SK-N-SH treated with all-trans-retinoic acid at 6 μM for 48 hours (cell line): ENCODE data around the gene ZSCAN2.

Source experiments
- ATAC-seq: fragments of 200-7000 bp; cut with Tn5 transposase; 3 replicates; pipeline ENCODE4 v1.9.1; 2020; ENCODE audit warnings: mild to moderate bottlenecking, moderate library complexity
- ARNTL ChIP-seq: fragments of 450-650 bp; formaldehyde crosslinking; IDR thresholded peaks from 2 replicates; pipeline ENCODE4 v1.5.0; 2020; ENCODE audit warnings: low read depth, mild to moderate bottlenecking, moderate library complexity, borderline replicate concordance
- BACH2 ChIP-seq: fragments of 250-450 bp; sonication (Bioruptor Pico); IDR thresholded peaks from 2 replicates; pipeline ENCODE4 v1.9.0; 2021; ENCODE audit warnings: mild to moderate bottlenecking, borderline replicate concordance
- CSDC2 ChIP-seq: fragments of 250-450 bp; sonication (Bioruptor Pico); IDR thresholded peaks from 2 replicates; pipeline ENCODE4 v1.5.0; 2020; ENCODE audit warnings: mild to moderate bottlenecking, moderate library complexity
- ESRRG ChIP-seq: fragments of 250-450 bp; sonication (Bioruptor Pico); IDR thresholded peaks from 2 replicates; pipeline ENCODE4 v1.6.1; 2021; ENCODE audit warnings: mild to moderate bottlenecking
- ISL1 ChIP-seq: fragments of 250-450 bp; sonication (Bioruptor Pico); IDR thresholded peaks from 2 replicates; pipeline ENCODE4 v2.1.2; 2022; ENCODE audit warnings: mild to moderate bottlenecking, moderate library complexity
- OSR1 ChIP-seq: fragments of 250-450 bp; sonication (Bioruptor Pico); IDR thresholded peaks from 2 replicates; pipeline ENCODE4 v1.8.0; 2022; ENCODE audit warnings: moderate library complexity, mild to moderate bottlenecking, inconsistent platforms
- PPARA ChIP-seq: fragments of 250-450 bp; sonication (Bioruptor Pico); IDR thresholded peaks from 2 replicates; pipeline ENCODE4 v1.5.0; 2020; ENCODE audit warnings: mild to moderate bottlenecking, borderline replicate concordance
- SNAI2 ChIP-seq: fragments of 250-450 bp; sonication (Bioruptor Pico); IDR thresholded peaks from 2 replicates; pipeline ENCODE4 v1.5.0; 2020; ENCODE audit warnings: mild to moderate bottlenecking, moderate library complexity
- TCF4 ChIP-seq: fragments of 250-450 bp; sonication (Bioruptor Pico); IDR thresholded peaks from 2 replicates; pipeline ENCODE4 v1.8.0; 2021; ENCODE audit warnings: mild to moderate bottlenecking, moderate library complexity, borderline replicate concordance
- ZC3H10 ChIP-seq: fragments of 250-450 bp; sonication (Bioruptor Pico); IDR thresholded peaks from 2 replicates; pipeline ENCODE4 v1.5.1; 2021; ENCODE audit warnings: mild to moderate bottlenecking, moderate library complexity
- ZFP30 ChIP-seq: fragments of 450-650 bp; formaldehyde crosslinking; IDR thresholded peaks from 2 replicates; pipeline ENCODE4 v1.5.0; 2022; ENCODE audit warnings: mild to moderate bottlenecking, moderate library complexity
- ZNF565 ChIP-seq: fragments of 450-650 bp; formaldehyde crosslinking; conservative IDR thresholded peaks from 2 replicates; pipeline ENCODE4 v1.5.0; 2020; ENCODE audit warnings: low read depth, mild to moderate bottlenecking, moderate library complexity
- ZNF70 ChIP-seq: fragments of 450-650 bp; formaldehyde crosslinking; IDR thresholded peaks from 2 replicates; pipeline ENCODE4 v1.5.0; 2020; ENCODE audit warnings: mild to moderate bottlenecking, moderate library complexity
- TF ChIP-seq, protein P1 (sequence below): fragments of 250-450 bp; sonication (Bioruptor Pico); IDR thresholded peaks from 2 replicates; pipeline ENCODE4 v1.8.0; 2021; ENCODE audit warnings: low read depth, mild to moderate bottlenecking, moderate library complexity, borderline replicate concordance
- TF ChIP-seq, protein P2 (sequence below): fragments of 250-450 bp; sonication (Bioruptor Pico); IDR thresholded peaks from 2 replicates; pipeline ENCODE4 v1.5.1; 2021; ENCODE audit warnings: mild to moderate bottlenecking, moderate library complexity
- TF ChIP-seq, protein P3 (sequence below): fragments of 250-450 bp; sonication (Bioruptor Pico); IDR thresholded peaks from 2 replicates; pipeline ENCODE4 v1.5.1; 2020; ENCODE audit warnings: low read depth, mild to moderate bottlenecking, moderate library complexity
- TF ChIP-seq, protein P4 (sequence below): fragments of 250-450 bp; sonication (Bioruptor Pico); IDR thresholded peaks from 2 replicates; pipeline ENCODE4 v1.8.0; 2020; ENCODE audit warnings: mild to moderate bottlenecking, moderate library complexity, borderline replicate concordance
- TF ChIP-seq, protein P5 (sequence below): fragments of 250-450 bp; sonication (Bioruptor Pico); IDR thresholded peaks from 2 replicates; pipeline ENCODE4 v1.5.0; 2020; ENCODE audit warnings: mild to moderate bottlenecking, moderate library complexity

The ZSCAN2 gene

DNA sequence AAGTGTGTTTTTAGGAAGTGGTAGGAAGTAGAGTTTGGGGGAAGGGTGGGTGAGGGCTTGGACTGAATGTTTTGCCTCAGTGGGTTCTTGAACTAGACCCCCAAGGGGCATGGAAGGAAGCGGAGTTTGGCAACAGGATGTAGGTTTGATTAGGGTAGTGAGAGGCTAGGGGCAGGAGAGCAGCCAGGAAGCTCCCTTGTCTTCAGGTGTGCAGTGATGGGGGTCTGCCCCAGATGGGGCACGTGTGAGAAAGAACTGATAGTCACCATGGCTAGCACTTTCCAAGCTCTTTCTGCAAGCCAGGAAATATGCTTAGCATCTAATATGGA lies 4.7 kb downstream of the ZSCAN2 start (continued):
- TF ChIP-seq, protein P1, sequence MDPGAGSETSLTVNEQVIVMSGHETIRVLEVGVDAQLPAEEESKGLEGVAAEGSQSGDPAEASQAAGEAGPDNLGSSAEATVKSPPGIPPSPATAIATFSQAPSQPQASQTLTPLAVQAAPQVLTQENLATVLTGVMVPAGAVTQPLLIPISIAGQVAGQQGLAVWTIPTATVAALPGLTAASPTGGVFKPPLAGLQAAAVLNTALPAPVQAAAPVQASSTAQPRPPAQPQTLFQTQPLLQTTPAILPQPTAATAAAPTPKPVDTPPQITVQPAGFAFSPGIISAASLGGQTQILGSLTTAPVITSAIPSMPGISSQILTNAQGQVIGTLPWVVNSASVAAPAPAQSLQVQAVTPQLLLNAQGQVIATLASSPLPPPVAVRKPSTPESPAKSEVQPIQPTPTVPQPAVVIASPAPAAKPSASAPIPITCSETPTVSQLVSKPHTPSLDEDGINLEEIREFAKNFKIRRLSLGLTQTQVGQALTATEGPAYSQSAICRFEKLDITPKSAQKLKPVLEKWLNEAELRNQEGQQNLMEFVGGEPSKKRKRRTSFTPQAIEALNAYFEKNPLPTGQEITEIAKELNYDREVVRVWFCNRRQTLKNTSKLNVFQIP (CRISPR knock-in tag), result no peak
- TF ChIP-seq ISL1 (CRISPR knock-in tag) (no peak), TCF4 (no peak), ZC3H10 (CRISPR knock-in tag) (no peak)

DNA sequence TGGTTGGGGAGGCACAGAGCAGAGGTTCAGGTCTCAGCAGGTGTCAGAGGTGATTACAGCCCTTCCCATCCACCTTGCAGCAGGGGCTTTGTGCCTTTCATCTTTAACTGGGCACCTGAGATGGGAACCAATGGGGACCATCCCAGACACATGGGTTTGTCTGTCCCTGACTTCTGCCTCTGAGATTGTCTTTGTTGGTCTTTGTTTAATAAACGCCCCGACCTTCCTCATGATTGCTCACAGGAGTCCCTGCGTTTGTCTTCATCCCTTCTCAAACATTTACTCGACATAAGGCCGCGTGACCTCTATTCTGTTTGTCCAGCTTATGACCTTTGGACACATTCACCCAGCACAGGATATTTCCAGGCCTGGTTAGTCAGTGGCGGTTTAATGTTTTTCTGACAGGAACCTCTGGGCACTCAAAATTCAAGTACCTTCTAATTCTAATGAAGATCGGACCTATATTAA lies 5.9 kb downstream of the ZSCAN2 start:
- no peak for ATAC-seq
- TF ChIP-seq ZFP30 (no peak), ZNF70 (CRISPR knock-in tag) (no peak), ZC3H10 (CRISPR knock-in tag) (no peak), PPARA (no peak), SNAI2 (CRISPR knock-in tag) (no peak), ZNF565 (no peak)
- TF ChIP-seq, all 23 proteins: peak for 0

DNA sequence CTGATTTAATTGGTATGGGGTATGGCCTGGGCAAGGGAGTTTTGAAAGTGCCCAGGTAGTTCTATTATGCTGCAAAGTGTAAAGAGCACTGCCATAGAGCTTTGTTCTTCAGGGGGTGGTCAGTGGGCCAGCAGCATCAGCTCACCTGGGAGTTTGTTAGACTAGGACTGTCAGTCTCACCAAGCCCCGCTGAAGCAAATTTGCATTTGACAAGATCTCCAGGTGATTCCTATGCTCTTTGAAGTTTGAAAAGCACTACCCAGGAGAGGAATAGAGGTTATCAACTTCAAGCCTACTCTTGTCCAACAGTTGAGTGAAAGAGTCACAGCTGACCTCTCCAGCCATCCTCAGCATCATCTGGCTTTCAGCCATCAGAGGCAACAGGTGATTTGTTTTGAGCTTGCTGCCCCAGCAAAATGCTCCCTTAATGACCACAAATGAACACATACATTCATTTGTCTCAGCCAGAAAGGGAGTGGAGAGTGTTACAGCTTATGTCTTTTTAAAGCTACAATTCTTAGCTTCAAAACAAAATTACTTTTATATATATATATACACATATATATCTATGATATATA lies 8.0 kb downstream of the ZSCAN2 start:
- ATAC-seq, result no peak

DNA sequence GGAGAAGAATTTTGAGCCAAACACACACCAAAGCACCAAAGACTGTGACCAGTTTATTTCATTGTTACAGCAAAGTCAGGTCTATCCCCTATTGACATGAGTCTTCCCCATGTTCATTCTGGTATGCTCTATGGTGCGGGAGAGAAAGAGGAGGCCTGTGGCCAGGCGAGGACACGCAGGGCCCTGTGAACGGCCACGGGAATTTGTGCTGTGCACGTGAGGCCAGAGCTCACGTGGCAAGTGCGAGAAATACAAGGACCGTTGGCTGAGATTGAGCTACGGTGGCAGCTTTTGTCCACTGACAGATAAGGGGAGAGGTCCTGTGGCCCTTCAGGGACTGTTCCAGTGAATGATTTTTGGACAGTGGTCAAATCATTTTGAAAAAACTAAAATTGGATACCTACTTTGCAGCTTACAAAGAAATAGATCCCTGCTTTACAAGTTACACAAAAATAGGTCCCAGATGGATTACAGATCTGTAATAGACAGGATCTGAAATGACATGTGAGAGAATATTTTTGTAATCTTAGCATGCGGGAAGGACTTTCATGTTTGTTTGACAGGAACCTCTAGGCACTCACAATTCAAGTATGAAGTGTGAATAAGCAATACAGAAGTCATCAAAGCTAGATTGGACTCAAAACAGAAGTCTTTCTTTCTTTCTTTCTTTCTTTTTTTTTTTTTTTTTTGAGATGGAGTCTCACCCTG lies 9.2 kb downstream of the ZSCAN2 start:
- no peak for ATAC-seq
- no peak for TF ChIP-seq CSDC2

More for the DNA sequence above, 8.0 kb downstream of the ZSCAN2 start:
- TF ChIP-seq ARNTL (CRISPR knock-in tag) (no peak), BACH2 (no peak), OSR1 (CRISPR knock-in tag) (no peak), ESRRG (CRISPR knock-in tag) (no peak), ZC3H10 (CRISPR knock-in tag) (no peak), SNAI2 (CRISPR knock-in tag) (no peak), PPARA (no peak), TCF4 (no peak)
- TF ChIP-seq, protein P2, sequence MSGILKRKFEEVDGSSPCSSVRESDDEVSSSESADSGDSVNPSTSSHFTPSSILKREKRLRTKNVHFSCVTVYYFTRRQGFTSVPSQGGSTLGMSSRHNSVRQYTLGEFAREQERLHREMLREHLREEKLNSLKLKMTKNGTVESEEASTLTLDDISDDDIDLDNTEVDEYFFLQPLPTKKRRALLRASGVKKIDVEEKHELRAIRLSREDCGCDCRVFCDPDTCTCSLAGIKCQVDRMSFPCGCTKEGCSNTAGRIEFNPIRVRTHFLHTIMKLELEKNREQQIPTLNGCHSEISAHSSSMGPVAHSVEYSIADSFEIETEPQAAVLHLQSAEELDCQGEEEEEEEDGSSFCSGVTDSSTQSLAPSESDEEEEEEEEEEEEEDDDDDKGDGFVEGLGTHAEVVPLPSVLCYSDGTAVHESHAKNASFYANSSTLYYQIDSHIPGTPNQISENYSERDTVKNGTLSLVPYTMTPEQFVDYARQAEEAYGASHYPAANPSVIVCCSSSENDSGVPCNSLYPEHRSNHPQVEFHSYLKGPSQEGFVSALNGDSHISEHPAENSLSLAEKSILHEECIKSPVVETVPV (CRISPR knock-in tag), result no peak
- TF ChIP-seq, protein P3, sequence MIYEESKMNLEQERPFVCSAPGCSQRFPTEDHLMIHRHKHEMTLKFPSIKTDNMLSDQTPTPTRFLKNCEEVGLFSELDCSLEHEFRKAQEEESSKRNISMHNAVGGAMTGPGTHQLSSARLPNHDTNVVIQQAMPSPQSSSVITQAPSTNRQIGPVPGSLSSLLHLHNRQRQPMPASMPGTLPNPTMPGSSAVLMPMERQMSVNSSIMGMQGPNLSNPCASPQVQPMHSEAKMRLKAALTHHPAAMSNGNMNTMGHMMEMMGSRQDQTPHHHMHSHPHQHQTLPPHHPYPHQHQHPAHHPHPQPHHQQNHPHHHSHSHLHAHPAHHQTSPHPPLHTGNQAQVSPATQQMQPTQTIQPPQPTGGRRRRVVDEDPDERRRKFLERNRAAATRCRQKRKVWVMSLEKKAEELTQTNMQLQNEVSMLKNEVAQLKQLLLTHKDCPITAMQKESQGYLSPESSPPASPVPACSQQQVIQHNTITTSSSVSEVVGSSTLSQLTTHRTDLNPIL (CRISPR knock-in tag), result no peak

DNA sequence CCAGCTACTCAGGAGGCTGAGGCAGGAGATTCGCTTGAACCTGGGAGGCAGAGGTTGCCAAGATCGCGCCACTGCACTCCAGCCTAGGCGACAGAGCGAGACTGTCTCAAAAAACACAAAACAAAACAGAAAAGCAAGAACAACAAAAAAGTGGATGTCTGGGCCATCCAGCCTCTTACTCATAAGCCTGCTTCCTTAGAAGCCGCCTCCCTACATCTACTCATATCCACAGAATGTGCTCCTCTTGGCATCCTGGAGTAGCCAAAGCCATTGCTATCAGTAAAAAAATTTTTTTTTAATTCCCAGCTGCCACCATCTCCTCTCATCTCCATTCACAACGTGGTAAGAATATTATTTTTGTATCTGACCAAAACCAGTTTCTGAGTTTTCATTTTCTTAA lies 10.8 kb downstream of the ZSCAN2 start:
- no peak for ATAC-seq
- no peak for TF ChIP-seq SNAI2 (CRISPR knock-in tag)
- TF ChIP-seq, protein P4, sequence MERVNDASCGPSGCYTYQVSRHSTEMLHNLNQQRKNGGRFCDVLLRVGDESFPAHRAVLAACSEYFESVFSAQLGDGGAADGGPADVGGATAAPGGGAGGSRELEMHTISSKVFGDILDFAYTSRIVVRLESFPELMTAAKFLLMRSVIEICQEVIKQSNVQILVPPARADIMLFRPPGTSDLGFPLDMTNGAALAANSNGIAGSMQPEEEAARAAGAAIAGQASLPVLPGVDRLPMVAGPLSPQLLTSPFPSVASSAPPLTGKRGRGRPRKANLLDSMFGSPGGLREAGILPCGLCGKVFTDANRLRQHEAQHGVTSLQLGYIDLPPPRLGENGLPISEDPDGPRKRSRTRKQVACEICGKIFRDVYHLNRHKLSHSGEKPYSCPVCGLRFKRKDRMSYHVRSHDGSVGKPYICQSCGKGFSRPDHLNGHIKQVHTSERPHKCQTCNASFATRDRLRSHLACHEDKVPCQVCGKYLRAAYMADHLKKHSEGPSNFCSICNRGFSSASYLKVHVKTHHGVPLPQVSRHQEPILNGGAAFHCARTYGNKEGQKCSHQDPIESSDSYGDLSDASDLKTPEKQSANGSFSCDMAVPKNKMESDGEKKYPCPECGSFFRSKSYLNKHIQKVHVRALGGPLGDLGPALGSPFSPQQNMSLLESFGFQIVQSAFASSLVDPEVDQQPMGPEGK (CRISPR knock-in tag), result no peak
- no peak for TF ChIP-seq ZC3H10 (CRISPR knock-in tag)
- TF ChIP-seq OSR1 (CRISPR knock-in tag), result no peak
- TF ChIP-seq, protein P1 (CRISPR knock-in tag), result no peak
- TF ChIP-seq, protein P5, sequence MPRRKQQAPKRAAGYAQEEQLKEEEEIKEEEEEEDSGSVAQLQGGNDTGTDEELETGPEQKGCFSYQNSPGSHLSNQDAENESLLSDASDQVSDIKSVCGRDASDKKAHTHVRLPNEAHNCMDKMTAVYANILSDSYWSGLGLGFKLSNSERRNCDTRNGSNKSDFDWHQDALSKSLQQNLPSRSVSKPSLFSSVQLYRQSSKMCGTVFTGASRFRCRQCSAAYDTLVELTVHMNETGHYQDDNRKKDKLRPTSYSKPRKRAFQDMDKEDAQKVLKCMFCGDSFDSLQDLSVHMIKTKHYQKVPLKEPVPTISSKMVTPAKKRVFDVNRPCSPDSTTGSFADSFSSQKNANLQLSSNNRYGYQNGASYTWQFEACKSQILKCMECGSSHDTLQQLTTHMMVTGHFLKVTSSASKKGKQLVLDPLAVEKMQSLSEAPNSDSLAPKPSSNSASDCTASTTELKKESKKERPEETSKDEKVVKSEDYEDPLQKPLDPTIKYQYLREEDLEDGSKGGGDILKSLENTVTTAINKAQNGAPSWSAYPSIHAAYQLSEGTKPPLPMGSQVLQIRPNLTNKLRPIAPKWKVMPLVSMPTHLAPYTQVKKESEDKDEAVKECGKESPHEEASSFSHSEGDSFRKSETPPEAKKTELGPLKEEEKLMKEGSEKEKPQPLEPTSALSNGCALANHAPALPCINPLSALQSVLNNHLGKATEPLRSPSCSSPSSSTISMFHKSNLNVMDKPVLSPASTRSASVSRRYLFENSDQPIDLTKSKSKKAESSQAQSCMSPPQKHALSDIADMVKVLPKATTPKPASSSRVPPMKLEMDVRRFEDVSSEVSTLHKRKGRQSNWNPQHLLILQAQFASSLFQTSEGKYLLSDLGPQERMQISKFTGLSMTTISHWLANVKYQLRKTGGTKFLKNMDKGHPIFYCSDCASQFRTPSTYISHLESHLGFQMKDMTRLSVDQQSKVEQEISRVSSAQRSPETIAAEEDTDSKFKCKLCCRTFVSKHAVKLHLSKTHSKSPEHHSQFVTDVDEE (CRISPR knock-in tag), result no peak
- TF ChIP-seq ZFP30, result no peak
- TF ChIP-seq BACH2, result no peak
- no peak for TF ChIP-seq ZNF565
- TF ChIP-seq ISL1 (CRISPR knock-in tag), result no peak
